Osteoblast (primary cell): Measurements from ENCODE around the gene NUCKS1. TPM values are rescaled to one million over a fixed set of nuclear protein-coding genes. Genes with fewer than 3 reads are reported as not detected.
A peak's percentile ranks its signal among the peaks of the same experiment; 100 is the strongest.

Source experiments
- DNase-seq: peaks from one replicate; pipeline ENCODE4 v3.0.0; 2011; ENCODE audit warnings: low spot score, mixed read lengths; ENCODE audit not compliant: insufficient read length; ENCODE audit errors: missing footprints
- H2AFZ ChIP-seq: 2 replicates; pipeline ENCODE4 v1.6.0; 2011; ENCODE audit warnings: mild to moderate bottlenecking, low read length
- H3K27ac ChIP-seq: 2 replicates; pipeline ENCODE4 v1.5.1; 2011; ENCODE audit warnings: mild to moderate bottlenecking, low read depth, low read length, moderate library complexity
- H3K27me3 ChIP-seq: 2 replicates; pipeline ENCODE4 v1.6.0; 2012; ENCODE audit warnings: mild to moderate bottlenecking, control low read depth, inconsistent platforms, low read length, moderate library complexity; ENCODE audit not compliant: insufficient read depth
- H3K36me3 ChIP-seq: 2 replicates; pipeline ENCODE4 v1.5.1; 2011; ENCODE audit warnings: mild to moderate bottlenecking, low read length, control low read depth, moderate library complexity; ENCODE audit not compliant: insufficient read depth
- H3K4me1 ChIP-seq: 2 replicates; pipeline ENCODE4 v1.5.1; 2011; ENCODE audit warnings: mild to moderate bottlenecking, low read length, control low read depth, moderate library complexity; ENCODE audit not compliant: insufficient read depth
- H3K4me2 ChIP-seq: 2 replicates; pipeline ENCODE4 v1.6.0; 2011; ENCODE audit warnings: mild to moderate bottlenecking, low read length; ENCODE audit not compliant: insufficient read depth
- H3K4me3 ChIP-seq: fragments of 200-600 bp; sonication (generic); 3 replicates; pipeline ENCODE4 v1.5.1; 2012; ENCODE audit warnings: mild to moderate bottlenecking, low read length, inconsistent platforms; ENCODE audit not compliant: insufficient read depth
- H3K79me2 ChIP-seq: 2 replicates; pipeline ENCODE4 v1.6.0; 2012; ENCODE audit warnings: mild to moderate bottlenecking, low read length, control low read depth, inconsistent platforms; ENCODE audit not compliant: insufficient read depth
- H3K9me3 ChIP-seq: 2 replicates; pipeline ENCODE4 v1.5.1; 2011; ENCODE audit warnings: low read depth, low read length, control low read depth
- H4K20me1 ChIP-seq: 2 replicates; pipeline ENCODE4 v1.6.0; 2012; ENCODE audit warnings: mild to moderate bottlenecking, low read length, control low read depth; ENCODE audit not compliant: insufficient read depth
- CTCF ChIP-seq: IDR thresholded peaks from 2 replicates; pipeline ENCODE4 v1.5.1; 2011; ENCODE audit warnings: mild to moderate bottlenecking, low read depth, low read length, moderate library complexity; ENCODE audit errors: extremely low read depth
- total RNA-seq: library from RNA; depleted of rRNA; stranded (reverse); fragments of >200 nt; gene quantifications from 2 replicates; pipeline ENCODE4 v1.2.3, GENCODE V29; 2012

Gene NUCKS1
- total RNA-seq, 1 donor, result 140 TPM

DNA sequence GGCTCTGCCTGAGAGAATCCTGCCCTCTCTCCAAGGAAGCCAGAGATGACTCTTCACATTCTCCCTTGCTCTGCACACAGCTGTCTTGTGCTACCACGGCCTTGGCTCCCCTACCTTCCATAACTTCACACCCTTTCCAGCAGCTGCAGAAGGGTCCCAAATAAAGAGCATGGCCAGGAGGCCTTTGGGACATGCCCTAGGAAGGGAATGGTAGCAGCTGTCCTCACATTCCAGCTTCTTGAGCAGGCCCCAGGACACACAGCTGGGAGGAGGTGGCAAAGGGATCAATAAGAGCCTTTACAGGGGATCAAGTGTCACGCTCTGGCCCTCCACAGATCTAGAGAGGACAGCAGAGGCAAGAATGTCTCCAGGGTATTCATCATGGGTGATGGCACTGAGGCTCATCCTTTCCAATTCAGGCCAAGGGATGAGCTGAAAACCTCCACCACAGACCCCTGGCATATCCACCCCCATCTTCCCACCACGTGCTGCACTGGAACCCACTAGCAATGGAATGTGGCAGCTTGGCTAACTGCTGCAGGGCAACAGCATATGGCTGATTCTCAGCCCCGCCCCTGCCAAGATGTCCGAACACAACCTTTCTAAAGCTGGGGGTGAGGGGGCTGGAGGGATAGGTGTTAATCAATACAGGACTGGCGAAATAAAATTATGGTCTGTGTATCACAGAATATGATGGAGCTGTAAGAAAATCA lies 43.1 kb upstream of the NUCKS1 start:
- no peaks in the 10 kb centered on the region for H3K4me1 ChIP-seq
- H2AFZ ChIP-seq, result no peak overlapping the region
- H3K79me2 ChIP-seq, result no peaks in the 10 kb centered on the region
- TF ChIP-seq CTCF, result no peak
- DNase-seq, result no peak
- no peak overlapping the region for H3K27ac ChIP-seq
- H3K27me3 ChIP-seq, result no peaks in the 10 kb centered on the region
- no peak overlapping the region for H3K4me3 ChIP-seq
- H4K20me1 ChIP-seq, result no peaks in the 10 kb centered on the region
- H3K4me2 ChIP-seq, result no peak overlapping the region
- H3K9me3 ChIP-seq, result no peaks in the 10 kb centered on the region
- peaks cover 64% of the 10 kb centered on the region for H3K36me3 ChIP-seq

- Histone ChIP-seq H3K4me3 (no peak overlapping the region), H3K4me1 (no peaks in the 10 kb centered on the region), H3K9me3 (no peaks in the 10 kb centered on the region), H3K79me2 (no peaks in the 10 kb centered on the region), H3K27ac (no peak overlapping the region), H4K20me1 (no peaks in the 10 kb centered on the region), H3K36me3 (peaks cover 57% of the 10 kb centered on the region), H2AFZ (no peak overlapping the region), H3K4me2 (no peak overlapping the region), H3K27me3 (no peaks in the 10 kb centered on the region)
- no peak for TF ChIP-seq CTCF
- DNase-seq, result no peak
Measured at GRCh38 chr1:205792481-205792881, 42.5 kb upstream of the NUCKS1 start.

DNA sequence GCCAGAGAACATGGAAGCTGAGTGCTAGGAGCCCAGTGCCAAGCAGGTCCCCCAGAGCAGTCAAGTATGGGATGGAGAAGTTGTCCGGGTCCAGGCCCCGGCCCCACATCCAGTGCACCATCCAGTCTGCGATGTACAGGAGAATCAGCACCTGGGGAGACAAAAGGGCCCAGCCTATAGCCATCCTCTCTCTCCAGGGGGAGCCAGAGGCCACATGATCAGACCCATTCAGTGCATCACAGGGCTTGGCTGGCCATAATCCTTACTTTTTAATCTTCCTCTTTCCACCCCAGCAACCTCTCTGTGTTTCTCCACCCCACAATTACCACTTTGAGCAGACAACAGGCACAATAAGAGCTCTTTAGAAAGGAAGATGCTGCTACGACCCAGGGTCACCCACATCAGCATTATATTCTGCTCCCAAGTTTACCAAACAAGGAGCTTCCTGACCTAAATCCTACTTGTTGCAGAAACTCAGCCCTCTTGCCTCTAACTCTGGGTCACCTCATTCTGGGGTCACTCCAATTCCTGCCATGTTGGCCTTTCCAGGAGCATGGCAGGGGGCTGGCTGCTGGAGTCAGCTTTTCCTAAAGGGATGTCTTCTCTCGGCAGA lies 41.7 kb upstream of the NUCKS1 start:
- no peak overlapping the region for H2AFZ ChIP-seq
- H3K4me3 ChIP-seq, result no peak overlapping the region
- peaks cover 50% of the 10 kb centered on the region for H3K36me3 ChIP-seq
- no peaks in the 10 kb centered on the region for H3K27me3 ChIP-seq
- no peaks in the 10 kb centered on the region for H3K9me3 ChIP-seq
- H3K27ac ChIP-seq, result no peak overlapping the region
- no peak overlapping the region for H3K4me2 ChIP-seq
- no peaks in the 10 kb centered on the region for H3K4me1 ChIP-seq
- TF ChIP-seq CTCF, result peak; percentile 86
- no peaks in the 10 kb centered on the region for H4K20me1 ChIP-seq
- peak; percentile 93 for DNase-seq
- H3K79me2 ChIP-seq, result no peaks in the 10 kb centered on the region

DNA sequence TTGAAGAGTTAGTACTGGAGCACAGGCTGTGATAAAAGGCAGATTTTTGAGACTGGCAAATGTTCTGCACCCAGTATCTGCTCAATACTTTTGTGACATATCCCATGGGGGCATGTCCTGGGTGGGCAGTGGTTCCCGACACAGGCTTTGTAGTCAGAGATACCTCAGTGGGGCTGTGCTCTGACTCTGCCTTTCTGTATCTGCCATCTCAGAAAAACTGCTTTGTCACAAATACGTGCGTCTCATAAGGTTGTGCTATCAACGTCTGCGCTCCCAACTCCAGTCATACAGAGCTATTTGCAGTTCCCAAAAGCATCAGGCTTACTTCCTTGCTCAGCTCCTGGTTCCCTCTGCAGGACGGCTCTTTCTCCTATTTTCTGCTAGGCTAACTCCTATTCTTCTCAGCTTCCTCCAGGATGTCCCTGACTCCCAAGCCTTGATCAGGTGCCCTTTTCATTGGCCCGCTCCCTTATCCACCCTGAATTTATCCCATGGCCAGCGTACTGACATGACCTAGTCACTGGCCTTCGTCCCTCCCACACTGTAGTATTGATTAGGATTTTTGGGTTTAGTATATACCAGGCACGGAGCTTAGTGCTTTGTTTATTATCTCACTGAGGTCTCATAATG lies 37.4 kb upstream of the NUCKS1 start:
- DNase-seq, result no peak
- Histone ChIP-seq H3K4me3 (no peak overlapping the region), H3K27ac (no peak overlapping the region), H3K36me3 (peaks cover 23% of the 10 kb centered on the region), H3K4me1 (peaks cover 4% of the 10 kb centered on the region), H2AFZ (no peak overlapping the region), H3K9me3 (no peaks in the 10 kb centered on the region), H3K79me2 (no peaks in the 10 kb centered on the region), H4K20me1 (no peaks in the 10 kb centered on the region), H3K27me3 (no peaks in the 10 kb centered on the region), H3K4me2 (no peak overlapping the region)
- no peak for TF ChIP-seq CTCF
